Dendritic cell treated with granulocyte-macrophage colony-stimulating factor and Interleukin-4, amounts not matched to agents 40 ng/mL and 50 ng/mL, for 4 days (primary cell): Measurements from ENCODE around the gene RGS7.
"Not testable (repeated sequence)": the region's sequence is repeated elsewhere in the genome, so short reads cannot be mapped to it uniquely, and the experiment has no call there.

Experiments
- H3K27ac Mint-ChIP-seq: one replicate; pipeline ENCODE4 v1.8.0; 2022; ENCODE audit warnings: mild to moderate bottlenecking, mixed read lengths
- H3K27me3 Mint-ChIP-seq: one replicate; pipeline ENCODE4 v1.8.0; 2022; ENCODE audit warnings: mild to moderate bottlenecking, mixed read lengths
- H3K36me3 Mint-ChIP-seq: one replicate; pipeline ENCODE4 v1.8.0; 2022; ENCODE audit warnings: low read depth, mixed read lengths
- H3K4me1 Mint-ChIP-seq: one replicate; pipeline ENCODE4 v1.8.0; 2022; ENCODE audit warnings: low read depth, mixed read lengths
- H3K4me3 Mint-ChIP-seq: one replicate; pipeline ENCODE4 v1.8.0; 2022; ENCODE audit warnings: mild to moderate bottlenecking, moderate library complexity, mixed read lengths
- H3K9me3 Mint-ChIP-seq: one replicate; pipeline ENCODE4 v1.8.0; 2022; ENCODE audit warnings: mixed read lengths
- intact Hi-C: fragments of 100-400 bp; cut with micrococcal nuclease; formaldehyde crosslinking; loops from one replicate; pipeline ENCODE4 v1.15.0; 2022

Gene RGS7

DNA sequence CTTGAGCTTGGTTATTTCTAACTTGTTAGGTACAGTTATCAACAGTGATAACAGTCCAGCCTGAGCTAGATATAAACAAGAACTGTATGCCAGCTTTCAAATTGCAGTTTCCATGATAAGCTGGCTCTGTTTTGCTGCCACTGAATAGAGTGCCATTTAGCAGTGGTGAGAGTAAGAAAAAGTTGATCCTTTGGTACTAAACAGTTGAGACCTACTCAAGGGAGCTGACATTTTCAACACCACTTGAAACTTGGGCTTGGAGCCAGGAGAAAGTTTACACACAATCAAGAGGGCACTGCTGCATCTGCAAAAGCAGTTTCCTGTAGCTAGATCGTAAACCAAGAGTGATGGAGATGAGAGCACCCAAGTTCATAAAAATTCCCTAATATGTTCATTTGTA lies 131.3 kb downstream of the RGS7 start:
- H3K4me1 Mint-ChIP-seq = no peaks in the 10 kb centered on the region
- H3K27ac Mint-ChIP-seq = no peak overlapping the region
- H3K27me3 Mint-ChIP-seq = no peaks in the 10 kb centered on the region
- no peaks in the 10 kb centered on the region for H3K36me3 Mint-ChIP-seq
- intact Hi-C loops = no loop called here
- peaks cover 26% of the 10 kb centered on the region for H3K9me3 Mint-ChIP-seq
- no peak overlapping the region for H3K4me3 Mint-ChIP-seq

DNA sequence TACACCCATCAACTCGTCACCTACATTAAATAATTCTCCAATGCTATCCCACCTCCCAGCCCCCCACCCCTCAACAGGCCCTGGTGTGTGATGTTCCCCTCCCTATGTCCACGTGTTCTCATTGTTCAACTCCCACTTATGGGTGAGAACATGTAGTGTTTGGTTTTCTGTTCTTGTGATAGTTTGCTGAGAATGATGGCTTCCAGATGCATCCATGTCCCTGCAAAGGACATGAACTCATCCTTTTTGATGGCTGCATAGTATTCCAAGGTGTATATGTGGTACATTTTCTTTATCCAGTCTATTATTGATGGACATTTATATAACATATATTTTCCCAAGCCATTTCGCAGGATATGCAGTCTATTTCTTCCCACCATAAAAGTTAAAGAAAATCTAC lies 132.8 kb downstream of the RGS7 start:
- H3K27ac Mint-ChIP-seq, H3K36me3 Mint-ChIP-seq, H3K4me1 Mint-ChIP-seq, H3K27me3 Mint-ChIP-seq, H3K4me3 Mint-ChIP-seq, intact Hi-C loops: not testable (repeated sequence)
- H3K9me3 Mint-ChIP-seq = peaks cover 36% of the 10 kb centered on the region

DNA sequence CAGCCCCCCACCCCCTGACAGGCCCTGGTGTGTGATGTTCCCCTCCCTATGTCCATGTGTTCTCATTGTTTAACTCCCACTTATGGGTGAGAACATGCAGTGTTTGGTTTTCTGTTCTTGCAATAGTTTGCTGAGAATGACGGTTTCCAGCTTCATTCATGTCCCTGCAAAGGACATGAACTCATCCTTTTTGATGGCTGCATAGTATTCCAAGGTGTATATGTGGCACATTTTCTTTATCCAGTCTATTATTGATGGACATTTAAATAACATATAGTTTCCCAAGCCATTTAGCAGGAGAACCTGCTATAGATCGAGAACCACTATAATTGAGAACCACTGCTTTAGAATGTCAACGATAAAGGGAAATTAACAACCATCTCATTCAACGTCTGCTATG lies 134.2 kb downstream of the RGS7 start:
- intact Hi-C loops, H3K27ac Mint-ChIP-seq, H3K36me3 Mint-ChIP-seq, H3K4me3 Mint-ChIP-seq, H3K27me3 Mint-ChIP-seq, H3K4me1 Mint-ChIP-seq: not testable (repeated sequence)
- peaks cover 44% of the 10 kb centered on the region for H3K9me3 Mint-ChIP-seq

DNA sequence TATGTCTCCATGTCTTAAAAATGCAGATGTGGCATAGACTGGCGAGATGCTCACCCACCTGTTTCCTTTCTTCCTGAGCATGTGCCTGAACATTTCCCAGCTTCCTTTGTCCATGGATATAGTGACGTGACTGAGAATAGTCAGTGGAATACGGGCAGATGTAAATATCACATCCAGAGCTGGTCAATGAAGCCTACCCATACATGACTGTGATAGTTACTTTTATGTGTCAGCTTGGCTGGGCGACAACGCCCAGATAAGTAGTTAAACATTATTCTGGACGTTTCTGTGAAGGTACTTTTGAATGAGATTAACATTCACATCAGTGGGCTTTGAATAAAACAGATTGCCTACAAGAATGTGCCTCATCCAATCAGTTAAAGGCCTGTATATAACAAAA lies 135.7 kb downstream of the RGS7 start:
- intact Hi-C loops = no loop called here
- no peak overlapping the region for H3K27ac Mint-ChIP-seq
- no peak overlapping the region for H3K4me3 Mint-ChIP-seq
- H3K27me3 Mint-ChIP-seq = no peaks in the 10 kb centered on the region
- peaks cover 47% of the 10 kb centered on the region for H3K9me3 Mint-ChIP-seq
- no peaks in the 10 kb centered on the region for H3K4me1 Mint-ChIP-seq
- no peaks in the 10 kb centered on the region for H3K36me3 Mint-ChIP-seq

DNA sequence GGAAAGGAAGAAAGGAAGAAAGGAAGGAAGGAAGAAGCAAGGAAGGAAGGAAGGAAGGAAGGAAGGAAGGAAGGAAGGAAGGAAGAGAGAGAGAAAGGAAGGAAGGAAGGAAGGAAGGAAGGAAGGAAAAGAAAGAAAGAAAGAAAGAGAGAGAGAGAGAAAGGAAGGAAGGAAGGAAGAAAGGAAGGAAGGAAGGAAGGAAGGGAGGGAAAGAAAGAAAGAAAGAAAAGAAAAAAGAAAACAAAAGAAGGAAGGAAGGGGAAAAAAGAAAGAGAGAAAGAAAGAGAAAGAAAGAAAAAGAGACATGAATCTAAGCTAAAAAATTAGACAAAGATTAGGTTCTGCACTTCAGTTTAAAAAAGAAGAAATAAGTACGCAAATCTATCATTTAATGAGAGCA lies 136.1 kb downstream of the RGS7 start:
- intact Hi-C loops, H3K4me3 Mint-ChIP-seq, H3K27ac Mint-ChIP-seq, H3K4me1 Mint-ChIP-seq, H3K36me3 Mint-ChIP-seq, H3K27me3 Mint-ChIP-seq: not testable (repeated sequence)
- H3K9me3 Mint-ChIP-seq = peaks cover 47% of the 10 kb centered on the region

DNA sequence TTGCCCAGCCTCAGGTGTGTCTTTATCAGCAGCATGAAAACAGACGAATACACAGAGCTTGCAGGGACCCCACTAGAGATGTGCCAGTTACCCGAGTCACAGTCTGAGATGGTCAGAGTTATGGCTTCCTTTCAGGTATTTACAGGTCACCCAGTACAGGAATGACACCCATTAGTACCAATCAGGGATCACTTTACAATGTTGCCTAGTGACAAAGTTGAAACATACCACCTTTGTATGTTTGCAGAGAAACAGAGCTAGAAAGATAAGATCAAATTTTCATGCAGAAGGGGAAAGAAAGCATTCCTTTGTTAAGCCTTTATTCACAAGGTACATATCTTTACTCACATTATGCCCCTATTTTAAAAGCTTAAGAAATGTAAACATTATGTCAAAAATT lies 137.6 kb downstream of the RGS7 start:
- intact Hi-C loops = no loop called here
- peaks cover 47% of the 10 kb centered on the region for H3K9me3 Mint-ChIP-seq
- H3K4me1 Mint-ChIP-seq = no peaks in the 10 kb centered on the region
- H3K4me3 Mint-ChIP-seq = no peak overlapping the region
- H3K27me3 Mint-ChIP-seq = no peaks in the 10 kb centered on the region
- H3K36me3 Mint-ChIP-seq = no peaks in the 10 kb centered on the region
- no peak overlapping the region for H3K27ac Mint-ChIP-seq

DNA sequence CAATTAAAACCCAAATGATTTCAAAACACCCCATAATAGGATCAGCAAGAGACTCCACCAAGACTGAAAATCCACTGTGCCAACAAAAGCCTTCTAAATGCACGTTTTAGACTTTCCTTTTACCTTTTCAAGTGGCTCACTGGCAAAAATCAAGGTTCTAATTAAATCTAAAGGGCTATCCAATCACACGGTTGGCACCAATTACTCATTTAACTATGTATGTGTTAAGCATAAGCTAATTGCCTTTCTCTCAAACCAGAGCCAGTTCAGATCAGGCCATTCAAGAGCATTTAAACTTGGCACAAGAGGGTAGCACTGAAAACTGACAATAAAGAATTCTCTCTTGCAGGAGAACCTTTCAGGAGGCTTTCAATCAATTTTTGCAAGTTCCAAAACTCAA lies 139.5 kb downstream of the RGS7 start:
- H3K4me1 Mint-ChIP-seq = no peaks in the 10 kb centered on the region
- no peak overlapping the region for H3K4me3 Mint-ChIP-seq
- no peaks in the 10 kb centered on the region for H3K36me3 Mint-ChIP-seq
- H3K27me3 Mint-ChIP-seq = no peaks in the 10 kb centered on the region
- intact Hi-C loops = no loop called here
- no peak overlapping the region for H3K27ac Mint-ChIP-seq
- H3K9me3 Mint-ChIP-seq = peaks cover 38% of the 10 kb centered on the region

DNA sequence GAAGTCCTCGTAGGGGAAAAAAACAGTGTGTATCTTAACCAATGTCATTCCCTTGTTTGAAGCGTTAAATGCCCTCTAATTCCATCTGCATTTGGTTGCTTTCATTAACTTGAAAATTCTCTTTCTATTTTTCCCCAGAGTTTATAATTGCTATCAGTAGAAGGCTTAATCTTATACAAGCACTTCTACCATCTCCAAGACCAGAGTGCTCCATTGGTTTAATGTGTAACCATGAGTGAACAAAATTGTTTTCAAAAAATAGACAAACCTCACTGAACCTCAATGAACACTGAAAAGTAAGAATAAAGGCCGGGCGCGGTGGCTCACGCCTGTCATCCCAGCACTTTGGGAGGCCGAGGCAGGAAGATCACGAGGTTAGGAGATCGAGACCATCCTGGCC lies 141.3 kb downstream of the RGS7 start:
- H3K36me3 Mint-ChIP-seq = no peaks in the 10 kb centered on the region
- no peak overlapping the region for H3K27ac Mint-ChIP-seq
- H3K9me3 Mint-ChIP-seq = peaks cover 28% of the 10 kb centered on the region
- H3K27me3 Mint-ChIP-seq = no peaks in the 10 kb centered on the region
- no peaks in the 10 kb centered on the region for H3K4me1 Mint-ChIP-seq
- intact Hi-C loops = no loop called here
- no peak overlapping the region for H3K4me3 Mint-ChIP-seq

DNA sequence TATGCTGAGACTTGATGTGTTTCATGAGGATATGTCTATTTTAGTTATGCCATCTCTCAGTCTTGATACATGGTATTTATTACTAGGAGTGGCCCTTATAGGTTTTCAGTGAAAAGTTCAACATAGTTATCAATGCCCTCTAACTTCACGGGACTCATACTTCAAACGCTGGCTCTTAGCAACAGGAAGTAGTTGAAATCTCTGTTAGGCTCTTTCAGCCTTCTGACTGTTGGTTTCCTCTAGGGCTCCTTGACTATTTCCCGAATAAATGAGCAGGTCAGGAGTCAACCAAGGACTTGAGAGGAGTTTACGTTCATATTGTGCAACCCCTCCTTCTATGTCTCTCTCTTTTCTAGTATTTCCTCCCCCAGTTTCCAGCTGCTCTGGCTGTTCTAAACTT lies 141.8 kb downstream of the RGS7 start:
- peaks cover 24% of the 10 kb centered on the region for H3K9me3 Mint-ChIP-seq
- no peaks in the 10 kb centered on the region for H3K36me3 Mint-ChIP-seq
- intact Hi-C loops = no loop called here
- no peak overlapping the region for H3K27ac Mint-ChIP-seq
- no peak overlapping the region for H3K4me3 Mint-ChIP-seq
- H3K27me3 Mint-ChIP-seq = no peaks in the 10 kb centered on the region
- no peaks in the 10 kb centered on the region for H3K4me1 Mint-ChIP-seq

DNA sequence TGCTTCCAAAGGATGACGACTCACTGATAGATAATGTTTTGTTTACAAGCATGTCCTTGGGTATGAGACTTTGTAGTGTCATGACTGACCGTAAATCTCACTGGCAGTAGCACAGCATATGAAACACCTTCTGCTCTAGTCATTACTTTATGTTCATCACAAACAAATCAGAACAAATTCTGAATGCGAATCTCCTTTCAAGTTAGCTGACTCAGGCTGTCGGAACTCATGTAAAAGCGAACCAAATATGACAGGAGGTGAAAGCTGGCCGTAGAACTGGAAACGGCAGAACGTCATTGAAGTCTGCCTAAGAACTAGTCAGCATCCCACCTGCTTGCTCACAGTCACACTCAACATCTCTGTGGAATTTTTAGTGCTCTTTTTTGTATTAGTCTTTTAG lies 143.9 kb downstream of the RGS7 start:
- Mint-ChIP-seq H3K4me1 (no peaks in the 10 kb centered on the region), H3K27ac (no peak overlapping the region)
- intact Hi-C loops = no loop called here

DNA sequence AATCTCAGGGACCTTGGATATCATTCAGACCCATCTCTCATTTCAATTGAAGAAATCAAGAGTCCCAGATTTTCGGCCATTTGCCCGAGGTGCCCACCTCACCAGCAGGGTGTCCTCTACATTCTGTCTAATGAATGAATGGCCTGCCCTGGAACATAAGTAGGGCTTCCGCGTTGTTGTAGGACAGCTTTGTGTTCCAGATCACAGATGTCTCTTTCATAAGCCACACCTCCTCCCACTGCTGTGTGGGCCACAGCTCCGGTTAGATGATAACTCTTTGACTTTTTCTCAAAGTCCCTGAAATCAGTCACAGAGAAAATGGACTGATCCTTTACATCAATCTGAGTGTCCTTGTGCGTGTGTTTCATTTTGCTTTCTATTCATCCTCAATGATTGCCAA lies 144.4 kb downstream of the RGS7 start:
- Mint-ChIP-seq H3K4me3 (no peak overlapping the region), H3K27ac (no peak overlapping the region), H3K9me3 (peaks cover 17% of the 10 kb centered on the region), H3K4me1 (no peaks in the 10 kb centered on the region), H3K27me3 (no peaks in the 10 kb centered on the region), H3K36me3 (no peaks in the 10 kb centered on the region)
- intact Hi-C loops = no loop called here

More for the DNA sequence above, 143.9 kb downstream of the RGS7 start:
- peaks cover 11% of the 10 kb centered on the region for H3K9me3 Mint-ChIP-seq
- H3K4me3 Mint-ChIP-seq = no peak overlapping the region
- H3K27me3 Mint-ChIP-seq = no peaks in the 10 kb centered on the region
- no peaks in the 10 kb centered on the region for H3K36me3 Mint-ChIP-seq

DNA sequence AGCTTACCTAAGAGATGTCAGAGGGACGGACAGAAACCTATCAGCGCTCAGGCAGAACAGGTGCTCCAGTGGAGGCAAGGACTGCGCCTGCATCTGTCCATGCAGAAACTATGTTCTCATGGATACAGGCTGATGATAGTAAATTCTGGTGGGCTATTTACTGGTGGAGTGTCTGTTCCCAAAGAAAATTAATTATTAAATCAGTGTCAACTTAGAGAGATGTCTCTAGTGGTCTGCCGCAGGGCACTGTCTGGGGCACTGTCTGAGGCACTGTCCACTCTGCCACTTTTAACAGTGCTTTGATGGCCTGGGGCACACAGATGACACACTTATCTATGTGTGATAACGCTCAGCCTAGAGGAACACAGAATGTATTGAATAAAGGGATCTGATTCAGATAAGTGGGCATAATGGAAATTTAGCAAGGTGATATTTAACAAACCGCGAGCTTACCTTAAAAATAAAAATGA lies 148.1 kb downstream of the RGS7 start:
- Mint-ChIP-seq H3K9me3 (peaks cover 21% of the 10 kb centered on the region), H3K27ac (no peak overlapping the region), H3K4me3 (no peak overlapping the region), H3K4me1 (no peaks in the 10 kb centered on the region), H3K27me3 (no peaks in the 10 kb centered on the region), H3K36me3 (no peaks in the 10 kb centered on the region)
- intact Hi-C loops = no loop called here

DNA sequence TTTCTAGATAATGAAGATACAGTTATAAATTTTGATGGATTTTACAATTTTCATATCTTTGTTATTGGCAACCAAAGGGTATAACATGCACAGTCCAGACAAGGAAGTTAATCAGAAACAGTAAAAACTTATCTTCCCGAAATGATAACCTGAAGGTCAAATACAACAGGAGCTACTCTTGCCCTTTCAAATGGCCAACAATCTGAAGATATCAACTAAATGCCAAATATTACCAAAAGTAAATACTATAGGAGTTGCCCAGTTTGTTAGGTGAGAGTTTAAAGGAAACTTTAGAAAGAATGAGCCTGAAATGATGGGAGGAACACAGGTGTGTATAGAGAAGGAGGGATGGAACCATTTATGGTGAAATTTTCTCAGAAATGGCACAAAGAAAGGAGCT lies 153.2 kb downstream of the RGS7 start:
- Mint-ChIP-seq H3K27me3 (no peaks in the 10 kb centered on the region), H3K4me1 (no peaks in the 10 kb centered on the region), H3K27ac (no peak overlapping the region), H3K4me3 (no peak overlapping the region), H3K36me3 (no peaks in the 10 kb centered on the region), H3K9me3 (peaks cover 21% of the 10 kb centered on the region)
- intact Hi-C loops = no loop called here

DNA sequence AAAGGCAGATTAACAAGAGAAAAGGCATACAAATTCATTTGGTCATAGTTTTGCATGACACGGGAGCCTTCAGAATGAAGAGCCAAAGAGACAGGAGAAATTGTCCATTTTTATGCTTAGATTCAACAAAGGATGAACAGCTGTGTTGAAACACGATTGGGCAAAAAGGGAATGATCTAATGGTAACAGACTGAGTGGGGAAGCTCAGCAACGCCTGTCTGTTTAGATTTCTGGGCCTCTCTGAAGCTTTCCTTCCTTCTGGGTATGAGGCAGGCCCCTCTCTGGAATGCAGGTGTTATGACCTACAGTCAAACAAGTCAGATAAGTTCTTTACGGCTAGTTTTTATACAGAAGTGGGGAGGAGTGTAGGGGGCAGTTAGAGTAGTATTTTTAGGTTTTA lies 154.6 kb downstream of the RGS7 start:
- no peaks in the 10 kb centered on the region for H3K36me3 Mint-ChIP-seq

DNA sequence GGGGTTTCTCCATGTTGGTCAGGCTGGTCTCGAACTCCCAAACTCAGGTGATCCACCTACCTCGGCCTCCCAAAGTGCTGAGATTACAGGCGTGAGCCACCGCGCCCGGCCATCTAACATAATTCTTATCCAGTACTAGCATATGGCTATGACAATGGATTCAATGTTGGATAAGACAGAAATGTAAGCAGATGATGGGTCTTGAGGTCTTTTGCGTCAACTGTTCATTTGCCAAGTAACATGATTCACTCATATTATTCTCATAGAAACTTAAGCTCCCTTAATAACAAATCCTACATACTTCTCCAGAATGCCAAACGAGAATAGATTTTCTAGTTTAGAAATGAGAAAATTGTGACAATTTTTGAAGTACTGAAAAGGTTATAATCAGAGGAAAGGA lies 170.3 kb downstream of the RGS7 start:
- Mint-ChIP-seq H3K36me3 (no peaks in the 10 kb centered on the region), H3K9me3 (peaks cover 13% of the 10 kb centered on the region), H3K27me3 (no peaks in the 10 kb centered on the region), H3K27ac (no peak overlapping the region), H3K4me3 (no peak overlapping the region), H3K4me1 (no peaks in the 10 kb centered on the region)
- intact Hi-C loops = no loop called here

More for the DNA sequence above, 154.6 kb downstream of the RGS7 start:
- H3K27ac Mint-ChIP-seq = no peak overlapping the region
- peaks cover 13% of the 10 kb centered on the region for H3K9me3 Mint-ChIP-seq
- H3K4me1 Mint-ChIP-seq = no peaks in the 10 kb centered on the region
- no peaks in the 10 kb centered on the region for H3K27me3 Mint-ChIP-seq
- no peak overlapping the region for H3K4me3 Mint-ChIP-seq
- intact Hi-C loops = no loop called here
